ENCODE data around the gene STAC.
A peak's percentile ranks its signal among the peaks of the same experiment; 100 is the strongest.

The STAC gene

DNA sequence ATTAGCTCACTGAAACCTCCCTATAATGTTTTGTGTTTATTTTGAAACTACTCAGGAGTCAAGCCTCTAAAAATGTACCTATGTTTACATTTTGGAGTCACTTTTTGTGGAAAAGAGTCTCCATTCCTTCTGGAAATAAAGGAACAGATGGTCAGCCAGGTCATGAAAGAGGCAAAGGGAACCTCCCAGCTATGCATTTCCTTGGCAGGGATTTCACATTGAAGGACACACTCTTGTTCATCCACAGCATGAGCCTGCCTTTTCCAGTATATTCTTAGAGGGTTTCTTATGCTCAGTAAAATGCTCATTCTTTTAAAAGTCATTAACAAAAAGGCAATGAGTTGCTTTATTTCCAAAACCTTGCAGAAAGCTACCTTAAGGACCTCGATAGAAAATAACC, 20.8 kb downstream of the STAC start:
- Histone ChIP-seq H3K27me3 (replicated peaks; ENCODE audit: control insufficient read depth, insufficient read depth, low read length) (no peaks in the 10 kb centered on the region), H3K4me3 (replicated peaks; ENCODE audit: low read depth, low read length) (no peak overlapping the region), H3K36me3 (ENCODE audit: control insufficient read depth, insufficient read depth, low read length) (no peaks in the 10 kb centered on the region)
- DNase-seq (ENCODE audit: extremely low read depth, insufficient read length), result no peak
- TF ChIP-seq CTCF (IDR thresholded peaks at IDR 0.05; ENCODE audit: insufficient read depth, low read length, poor library complexity, severe bottlenecking), result no peak

DNA sequence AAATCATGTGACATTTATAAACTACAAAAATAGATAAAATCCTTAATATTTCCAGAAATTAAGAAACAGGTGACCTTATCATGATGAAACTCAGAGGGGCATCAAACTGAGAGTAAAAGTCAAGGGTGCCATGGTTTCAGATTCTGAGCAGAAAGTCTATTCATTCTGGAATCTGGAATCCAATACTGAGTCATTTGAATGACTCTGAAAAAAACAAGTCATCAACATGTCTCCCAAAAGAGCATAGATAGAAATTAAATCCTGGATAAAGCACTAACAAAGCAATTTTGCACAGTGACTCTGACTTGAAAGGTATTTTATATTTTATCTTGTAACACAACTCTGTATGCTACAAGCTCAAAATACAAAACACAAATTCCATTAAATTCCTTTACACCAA, 23.4 kb downstream of the STAC start:
- no peak for TF ChIP-seq CTCF (IDR thresholded peaks at IDR 0.05; ENCODE audit: insufficient read depth, low read length, poor library complexity, severe bottlenecking)
- no peak for DNase-seq (ENCODE audit: extremely low read depth, insufficient read length)
- Histone ChIP-seq H3K4me3 (replicated peaks; ENCODE audit: low read depth, low read length) (no peak overlapping the region), H3K36me3 (ENCODE audit: control insufficient read depth, insufficient read depth, low read length) (no peaks in the 10 kb centered on the region), H3K27me3 (replicated peaks; ENCODE audit: control insufficient read depth, insufficient read depth, low read length) (no peaks in the 10 kb centered on the region)

GRCh38 chr3:36405190-36405589, 24.9 kb downstream of the STAC start:
- no peak for TF ChIP-seq CTCF (IDR thresholded peaks at IDR 0.05; ENCODE audit: insufficient read depth, low read length, poor library complexity, severe bottlenecking)
- DNase-seq (ENCODE audit: extremely low read depth, insufficient read length), result no peak

DNA sequence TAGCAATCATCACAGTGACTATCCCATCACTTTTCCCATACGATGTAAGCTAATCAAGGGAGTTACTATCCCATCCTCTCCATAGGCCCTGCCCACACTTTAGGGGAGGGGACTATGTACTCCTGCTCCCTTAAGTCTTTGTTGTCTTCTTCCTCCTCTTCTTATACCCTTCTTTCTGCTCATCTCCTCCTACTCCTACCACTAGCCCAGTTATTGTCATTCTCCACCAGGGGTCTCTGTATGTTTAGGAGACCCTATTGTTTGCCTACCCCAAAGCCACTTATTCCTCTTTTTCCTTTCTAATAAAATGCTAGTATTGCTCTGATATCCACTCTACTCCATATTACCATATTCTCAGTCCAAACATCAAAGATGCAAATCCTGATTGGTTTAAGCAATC, 27.8 kb downstream of the STAC start:
- no peak for DNase-seq (ENCODE audit: extremely low read depth, insufficient read length)
- H3K27me3 ChIP-seq (replicated peaks; ENCODE audit: control insufficient read depth, insufficient read depth, low read length), result no peaks in the 10 kb centered on the region
- peak; percentile 28 for TF ChIP-seq CTCF (IDR thresholded peaks at IDR 0.05; ENCODE audit: insufficient read depth, low read length, poor library complexity, severe bottlenecking)
- no peak overlapping the region for H3K4me3 ChIP-seq (replicated peaks; ENCODE audit: low read depth, low read length)
- no peaks in the 10 kb centered on the region for H3K36me3 ChIP-seq (ENCODE audit: control insufficient read depth, insufficient read depth, low read length)

More at GRCh38 chr3:36405190-36405589, 24.9 kb downstream of the STAC start:
- Histone ChIP-seq H3K27me3 (replicated peaks; ENCODE audit: control insufficient read depth, insufficient read depth, low read length) (no peaks in the 10 kb centered on the region), H3K36me3 (ENCODE audit: control insufficient read depth, insufficient read depth, low read length) (no peaks in the 10 kb centered on the region), H3K4me3 (replicated peaks; ENCODE audit: low read depth, low read length) (no peak overlapping the region)

DNA sequence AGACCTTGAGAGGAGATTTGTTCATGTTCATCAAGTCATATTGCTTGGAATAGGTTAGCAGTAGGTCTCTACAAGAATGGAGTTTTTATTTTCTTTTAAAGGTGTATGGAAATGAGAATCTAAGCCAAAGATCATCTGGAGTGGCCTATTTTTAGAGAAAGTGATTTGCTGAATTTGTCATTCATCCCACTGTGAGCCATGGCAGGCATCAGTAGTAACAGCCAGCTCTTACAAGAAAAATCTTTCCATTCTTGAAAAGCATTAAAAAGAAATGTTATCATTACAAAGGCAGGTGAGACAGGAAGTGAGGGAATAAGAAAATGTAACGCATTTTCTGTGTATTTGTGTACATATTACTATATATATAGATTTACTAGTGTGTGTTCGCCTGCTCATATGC, 29.6 kb downstream of the STAC start:
- no peak for TF ChIP-seq CTCF (IDR thresholded peaks at IDR 0.05; ENCODE audit: insufficient read depth, low read length, poor library complexity, severe bottlenecking)
- H3K36me3 ChIP-seq (ENCODE audit: control insufficient read depth, insufficient read depth, low read length), result no peaks in the 10 kb centered on the region
- no peak for DNase-seq (ENCODE audit: extremely low read depth, insufficient read length)
- H3K4me3 ChIP-seq (replicated peaks; ENCODE audit: low read depth, low read length), result no peak overlapping the region
- no peaks in the 10 kb centered on the region for H3K27me3 ChIP-seq (replicated peaks; ENCODE audit: control insufficient read depth, insufficient read depth, low read length)

- H3K27me3 ChIP-seq (replicated peaks; ENCODE audit: control insufficient read depth, insufficient read depth, low read length), result no peaks in the 10 kb centered on the region
- no peak for TF ChIP-seq CTCF (IDR thresholded peaks at IDR 0.05; ENCODE audit: insufficient read depth, low read length, poor library complexity, severe bottlenecking)
- H3K4me3 ChIP-seq (replicated peaks; ENCODE audit: low read depth, low read length), result no peak overlapping the region
- no peak for DNase-seq (ENCODE audit: extremely low read depth, insufficient read length)
- no peaks in the 10 kb centered on the region for H3K36me3 ChIP-seq (ENCODE audit: control insufficient read depth, insufficient read depth, low read length)
Observed at GRCh38 chr3:36411587-36411986, 31.3 kb downstream of the STAC start.
